GM13977 (cell line): ENCODE results near the gene BICC1.

Experiments
- DNase-seq: peaks from one replicate; pipeline ENCODE4 v3.0.0; 2012; ENCODE audit warnings: low spot score
- in situ Hi-C: fragments of 300-500 bp; cut with MboI; formaldehyde crosslinking; loops from one replicate; pipeline ENCODE4 v1.12.0; 2022; ENCODE audit warnings: low sequenced_read_pairs, low pct_unique_long_range_greater_than_20kb, mixed read lengths, inconsistent platforms; ENCODE audit not compliant: unreplicated experiment
- TF ChIP-seq, protein P1 (sequence below): IDR thresholded peaks from 2 replicates; pipeline ENCODE4 v1.5.1; 2012; ENCODE audit warnings: mild to moderate bottlenecking, control low read depth; ENCODE audit not compliant: insufficient read depth; ENCODE audit errors: extremely low read depth, missing control alignments

The BICC1 gene

DNA sequence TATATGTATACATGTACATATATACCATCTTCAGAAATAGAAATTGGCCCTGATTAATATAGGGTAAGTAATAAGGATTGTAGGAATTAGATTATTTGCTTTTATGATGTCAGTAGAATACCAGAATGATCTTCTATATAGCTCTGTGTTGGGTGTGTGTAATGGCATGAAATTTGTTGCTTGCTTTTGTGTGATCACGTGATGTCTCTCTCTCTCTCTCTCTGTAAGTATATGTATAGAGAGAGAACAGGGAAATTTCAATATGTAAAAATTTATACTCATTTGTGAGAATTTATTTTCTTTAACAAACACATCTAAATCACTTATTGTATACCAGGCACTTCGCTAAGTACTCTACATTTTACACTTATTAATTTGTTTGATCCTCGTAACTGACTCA is 272.7 kb downstream of the BICC1 start:
- DNase-seq, result no peak
- in situ Hi-C loops, result loop anchor here (25.0 kb wide), 1 partner anchor 827 kb away; no protein-coding TSS in a partner anchor
- TF ChIP-seq, protein P1, sequence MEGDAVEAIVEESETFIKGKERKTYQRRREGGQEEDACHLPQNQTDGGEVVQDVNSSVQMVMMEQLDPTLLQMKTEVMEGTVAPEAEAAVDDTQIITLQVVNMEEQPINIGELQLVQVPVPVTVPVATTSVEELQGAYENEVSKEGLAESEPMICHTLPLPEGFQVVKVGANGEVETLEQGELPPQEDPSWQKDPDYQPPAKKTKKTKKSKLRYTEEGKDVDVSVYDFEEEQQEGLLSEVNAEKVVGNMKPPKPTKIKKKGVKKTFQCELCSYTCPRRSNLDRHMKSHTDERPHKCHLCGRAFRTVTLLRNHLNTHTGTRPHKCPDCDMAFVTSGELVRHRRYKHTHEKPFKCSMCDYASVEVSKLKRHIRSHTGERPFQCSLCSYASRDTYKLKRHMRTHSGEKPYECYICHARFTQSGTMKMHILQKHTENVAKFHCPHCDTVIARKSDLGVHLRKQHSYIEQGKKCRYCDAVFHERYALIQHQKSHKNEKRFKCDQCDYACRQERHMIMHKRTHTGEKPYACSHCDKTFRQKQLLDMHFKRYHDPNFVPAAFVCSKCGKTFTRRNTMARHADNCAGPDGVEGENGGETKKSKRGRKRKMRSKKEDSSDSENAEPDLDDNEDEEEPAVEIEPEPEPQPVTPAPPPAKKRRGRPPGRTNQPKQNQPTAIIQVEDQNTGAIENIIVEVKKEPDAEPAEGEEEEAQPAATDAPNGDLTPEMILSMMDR, result no peak

DNA sequence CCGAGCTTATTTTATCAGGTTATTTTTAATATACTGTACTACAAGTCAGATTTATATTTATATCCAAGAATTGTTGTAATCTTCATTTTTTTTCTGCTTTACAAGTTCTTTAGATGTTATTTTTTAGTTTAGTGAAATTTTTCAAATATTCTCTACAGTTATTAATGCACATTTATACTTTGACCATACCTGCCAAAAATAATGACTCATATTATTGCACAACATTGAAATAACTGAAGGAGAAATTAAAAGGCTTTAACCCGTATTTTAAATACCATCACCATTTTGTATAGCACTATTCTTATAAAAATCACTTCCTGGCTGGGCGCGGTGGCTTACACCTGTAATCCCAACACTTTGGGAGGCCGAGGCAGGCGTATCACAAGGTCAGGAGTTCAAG is 278.5 kb downstream of the BICC1 start:
- in situ Hi-C loops, result loop anchor here (25.0 kb wide), 1 partner anchor 821 kb away; no protein-coding TSS in a partner anchor
- no peak for DNase-seq
- TF ChIP-seq, protein P1, result no peak

DNA sequence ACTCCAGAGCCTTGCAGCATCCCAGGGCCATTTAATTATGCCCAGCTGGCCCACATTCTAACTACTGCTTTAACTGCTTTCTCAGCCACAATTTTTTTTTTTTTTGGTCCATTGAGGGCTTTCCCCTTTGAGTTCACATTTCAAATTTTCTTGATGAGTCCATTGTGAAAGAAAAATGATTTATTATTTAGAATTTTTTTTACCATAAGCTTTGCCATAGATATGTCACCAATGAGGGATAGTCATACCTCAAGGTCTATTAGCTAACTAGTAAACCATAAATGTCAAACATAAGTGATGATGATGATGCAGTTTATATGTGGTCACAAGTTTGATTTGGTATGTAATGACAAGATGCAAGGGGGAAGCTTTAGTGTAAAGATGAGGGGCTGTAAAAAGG is 282.9 kb downstream of the BICC1 start:
- TF ChIP-seq, protein P1, result no peak
- in situ Hi-C loops, result loop anchor here (25.0 kb wide), 1 partner anchor 817 kb away; no protein-coding TSS in a partner anchor
- no peak for DNase-seq

DNA sequence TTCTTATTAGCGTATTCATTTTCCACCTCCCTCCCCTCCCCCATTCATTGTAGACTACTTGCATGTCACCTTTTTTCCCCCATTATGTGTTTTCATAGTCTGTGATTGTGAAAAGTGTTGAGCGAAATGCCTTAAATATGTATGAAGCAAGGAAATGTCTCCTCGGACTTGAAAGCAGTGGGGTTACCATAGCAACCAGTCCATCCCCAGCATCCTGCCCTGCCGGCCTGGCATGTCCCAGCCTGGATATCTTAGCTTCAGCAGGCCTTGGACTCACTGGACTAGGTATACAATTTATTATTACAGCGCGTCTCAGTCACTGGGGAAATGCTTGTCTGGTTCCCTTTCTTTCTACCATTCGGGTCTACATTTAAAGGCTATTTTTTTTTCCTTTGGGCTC is 283.6 kb downstream of the BICC1 start:
- DNase-seq, result no peak
- TF ChIP-seq, protein P1, result no peak
- in situ Hi-C loops, result loop anchor here (25.0 kb wide), 1 partner anchor 816 kb away; no protein-coding TSS in a partner anchor

DNA sequence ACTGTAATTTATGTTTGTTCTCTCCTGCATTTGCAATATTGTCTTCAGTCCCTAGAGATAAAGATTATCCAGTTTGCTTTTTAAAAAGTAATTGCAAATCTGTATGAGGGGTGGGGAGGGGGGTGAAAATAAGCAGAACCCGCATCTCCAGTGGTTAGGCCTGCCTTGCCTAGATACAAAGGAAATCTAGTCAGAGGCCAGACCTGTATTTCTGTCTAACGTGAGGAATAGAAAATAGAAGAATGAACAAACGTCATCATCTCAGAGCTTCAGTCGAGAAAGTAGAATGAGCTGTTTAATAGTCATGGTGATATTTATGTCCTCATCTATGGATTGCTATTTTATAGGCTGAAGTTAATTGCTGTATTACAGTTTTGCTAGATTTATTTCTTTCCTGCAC is 284.2 kb downstream of the BICC1 start:
- TF ChIP-seq, protein P1, result no peak
- DNase-seq, result no peak
- in situ Hi-C loops, result loop anchor here (25.0 kb wide), 1 partner anchor 815 kb away; no protein-coding TSS in a partner anchor

DNA sequence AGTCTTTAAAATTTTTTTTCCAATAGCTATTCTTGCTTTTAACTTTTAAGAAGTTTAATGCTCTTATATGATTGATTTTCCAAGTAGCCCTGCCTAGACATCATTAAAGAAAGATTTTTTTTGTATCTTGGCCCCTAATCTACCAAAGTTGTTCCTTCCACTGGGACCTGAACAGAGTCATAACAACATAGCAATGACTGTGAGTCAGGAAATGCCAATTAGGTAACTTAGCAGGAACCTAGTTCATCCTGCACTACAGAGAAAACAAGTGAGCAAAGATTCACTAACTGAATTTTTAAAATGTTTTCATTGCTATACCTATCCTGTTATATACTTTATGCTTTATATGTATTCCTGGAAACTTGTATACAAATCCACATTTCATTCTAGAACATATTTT is 284.7 kb downstream of the BICC1 start:
- no peak for DNase-seq
- TF ChIP-seq, protein P1, result no peak
- in situ Hi-C loops, result loop anchor here (25.0 kb wide), 1 partner anchor 815 kb away; no protein-coding TSS in a partner anchor
